NCI-H82 treated with DMSO at 0.1 percent for 48 hours (cell line): ENCODE data around the gene CNOT6.

Source experiments
- DNase-seq: peaks from one replicate; lab custom pipeline; 2025; ENCODE audit not compliant: unreplicated experiment; lab: John Stamatoyannopoulos, UW

CNOT6 gene

DNA sequence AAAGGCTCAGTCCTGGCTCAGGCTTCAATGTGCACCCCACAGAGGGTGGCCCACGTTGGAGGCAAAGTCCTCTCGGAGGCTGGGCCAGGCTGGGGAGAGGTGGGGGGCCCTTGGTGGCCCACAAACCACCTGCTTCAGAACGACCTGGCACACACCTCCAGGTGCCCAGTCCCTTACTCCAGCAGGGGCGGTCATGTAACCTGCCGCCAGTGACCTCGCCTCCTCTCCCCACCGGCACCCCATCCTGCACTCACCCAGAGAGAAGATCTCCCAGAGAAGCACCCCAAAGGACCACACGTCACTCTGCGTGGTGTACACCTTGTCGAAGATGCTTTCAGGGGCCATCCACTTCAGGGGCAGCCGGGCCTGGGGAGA, 119.6 kb downstream of the CNOT6 start:
- DNase-seq, result no peak

DNA sequence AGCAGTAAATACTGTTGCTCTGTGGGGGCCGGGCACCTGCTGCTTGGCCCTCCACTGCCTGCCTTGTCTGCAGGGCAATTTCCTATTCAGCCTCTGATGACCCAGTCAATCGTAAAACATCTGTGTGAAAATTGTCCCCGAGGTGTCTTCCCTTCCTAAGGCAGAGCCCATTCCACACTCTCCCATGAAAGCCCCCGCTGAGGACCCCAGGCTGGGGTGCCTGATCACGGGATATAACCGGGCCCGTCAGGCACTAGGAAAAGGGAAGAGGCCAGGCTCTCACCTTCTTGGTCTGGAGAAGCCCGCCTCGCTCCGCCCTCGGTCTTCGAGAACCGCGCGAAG, 124.3 kb downstream of the CNOT6 start:
- no peak for DNase-seq

DNA sequence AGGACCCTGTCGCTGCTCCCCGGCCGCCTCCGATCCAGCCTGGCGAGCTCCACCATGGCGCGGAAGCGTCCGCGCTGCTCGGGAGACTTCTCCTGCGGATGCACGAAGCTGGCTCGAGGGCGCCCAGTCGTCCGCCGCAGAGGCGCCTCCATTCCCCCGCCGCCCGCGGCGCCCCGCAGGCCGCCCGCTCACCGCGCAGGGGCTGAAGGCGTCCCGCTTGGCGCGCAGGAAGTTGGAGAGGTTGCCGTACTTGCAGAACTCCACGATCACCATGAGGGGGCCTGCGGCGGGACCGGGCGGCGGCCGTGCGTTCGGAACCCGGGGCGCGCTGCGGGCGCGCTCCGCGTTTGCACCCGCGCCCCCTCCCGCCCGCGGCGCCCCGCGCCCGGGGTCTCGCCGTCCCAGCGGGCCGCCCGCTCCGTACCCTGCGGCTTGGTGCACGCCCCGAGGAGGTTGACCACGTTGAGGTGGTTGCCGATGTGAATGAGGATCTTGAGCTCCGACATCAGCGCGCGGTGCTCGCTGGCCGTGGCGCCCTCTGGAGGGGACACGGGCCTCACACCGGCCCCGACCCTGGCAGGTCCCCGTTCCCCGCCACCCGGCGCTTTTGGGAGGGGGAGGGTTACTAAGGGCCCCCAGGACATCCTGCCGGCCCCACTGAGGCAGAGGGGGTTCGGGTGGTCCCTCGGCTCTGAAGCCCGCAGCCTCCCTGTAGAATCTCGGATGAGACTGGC, 124.8 kb downstream of the CNOT6 start:
- DNase-seq, result peak; percentile 3

DNA sequence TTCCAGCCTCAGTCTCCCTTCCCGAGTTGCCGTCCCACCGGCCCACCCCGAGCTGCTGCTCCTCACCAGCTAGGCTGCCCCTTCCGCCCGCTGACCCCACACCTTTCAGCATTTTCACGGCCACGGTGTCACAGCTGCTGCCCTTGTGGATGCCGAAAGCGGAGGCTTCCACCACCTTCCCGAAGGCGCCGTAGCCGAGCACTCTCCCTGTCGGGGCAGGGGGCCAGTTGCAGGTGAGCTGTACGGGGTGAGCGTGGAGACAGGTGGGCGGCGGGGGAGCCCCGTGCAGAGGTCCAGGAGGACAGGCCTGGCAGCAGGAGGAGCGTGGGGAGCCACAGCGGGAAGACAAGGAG, 125.4 kb downstream of the CNOT6 start:
- no peak for DNase-seq

DNA sequence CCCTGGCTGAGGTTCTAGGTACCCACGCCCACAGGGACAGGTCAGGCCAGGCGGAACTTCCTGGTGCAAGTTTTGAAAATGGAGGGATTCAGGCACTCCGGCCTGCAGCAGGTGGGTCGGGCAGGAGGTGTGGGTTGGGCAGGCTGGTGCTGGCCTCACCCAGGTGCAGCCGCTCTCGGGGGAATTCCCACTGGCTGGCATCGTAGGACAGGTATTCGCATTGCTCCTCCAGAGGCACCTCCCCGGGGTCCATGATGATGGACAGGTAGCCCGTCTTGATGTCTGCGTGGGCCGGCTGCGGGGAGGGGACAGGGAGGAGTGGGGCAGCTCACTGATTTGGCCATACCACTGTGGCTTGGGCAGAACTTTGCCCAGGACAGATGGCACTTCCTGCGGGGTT, 125.8 kb downstream of the CNOT6 start:
- DNase-seq, result no peak

DNA sequence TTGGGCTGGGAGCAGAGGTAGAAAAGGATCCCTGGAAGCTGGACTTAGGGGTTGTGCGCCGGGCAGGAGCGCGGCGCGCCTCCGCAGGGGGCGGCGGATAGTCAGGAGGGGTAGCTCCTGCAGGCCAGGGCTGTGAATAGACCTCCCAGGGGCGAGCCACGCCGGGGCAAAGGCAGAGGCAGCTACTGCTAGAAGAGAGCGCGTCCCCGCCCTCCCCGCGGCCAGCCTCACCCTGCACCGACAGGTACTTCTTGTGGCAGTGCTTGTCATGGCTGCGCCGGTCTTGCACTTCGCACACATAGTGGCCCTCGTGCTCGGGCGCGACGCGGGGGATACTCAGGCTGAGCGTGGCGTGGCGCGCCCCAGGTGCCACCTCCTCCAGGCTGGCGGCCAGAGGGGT, 127.1 kb downstream of the CNOT6 start:
- no peak for DNase-seq

DNA sequence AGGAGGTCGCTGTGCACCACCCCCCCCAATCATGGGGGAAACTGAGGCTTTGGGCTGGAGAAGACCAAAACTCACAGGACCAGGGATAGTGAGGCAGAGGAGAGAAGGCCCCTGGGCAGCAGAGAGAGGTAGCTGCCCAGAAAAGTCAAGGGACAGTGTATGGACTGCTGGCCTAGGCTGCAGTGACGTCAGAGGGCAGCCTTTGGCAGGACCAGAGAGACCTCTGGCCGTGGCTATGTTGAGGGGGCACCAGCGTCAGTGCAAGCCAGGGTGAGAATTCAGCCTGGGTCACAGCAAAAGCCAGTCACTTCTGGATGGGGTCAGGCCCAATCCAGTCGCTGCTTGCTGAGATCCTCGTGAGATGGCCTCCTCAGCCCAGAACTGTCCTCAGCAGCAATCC, 128.7 kb downstream of the CNOT6 start:
- no peak for DNase-seq

DNA sequence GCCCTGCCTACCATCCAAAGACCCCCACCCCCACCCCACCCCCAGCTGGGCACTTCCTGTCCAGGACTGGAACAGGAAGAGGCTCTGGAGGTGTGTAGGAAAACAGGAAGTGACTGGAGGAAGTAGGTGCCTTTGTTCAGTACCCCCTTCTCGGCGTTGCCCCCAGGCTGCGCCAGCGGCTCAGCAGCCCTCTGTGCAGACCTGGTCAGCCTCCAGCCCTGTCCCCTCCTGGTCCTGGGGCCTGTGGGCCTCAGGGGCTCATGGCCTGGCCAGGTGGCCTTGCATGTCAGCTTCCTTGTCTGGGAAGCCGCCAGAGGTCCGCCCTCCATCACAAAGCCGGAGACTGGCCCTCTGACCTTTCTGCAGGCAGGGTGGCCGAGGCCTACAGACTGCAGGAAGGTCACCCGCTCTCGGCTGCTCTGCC, 129.2 kb downstream of the CNOT6 start:
- DNase-seq, result no peak

DNA sequence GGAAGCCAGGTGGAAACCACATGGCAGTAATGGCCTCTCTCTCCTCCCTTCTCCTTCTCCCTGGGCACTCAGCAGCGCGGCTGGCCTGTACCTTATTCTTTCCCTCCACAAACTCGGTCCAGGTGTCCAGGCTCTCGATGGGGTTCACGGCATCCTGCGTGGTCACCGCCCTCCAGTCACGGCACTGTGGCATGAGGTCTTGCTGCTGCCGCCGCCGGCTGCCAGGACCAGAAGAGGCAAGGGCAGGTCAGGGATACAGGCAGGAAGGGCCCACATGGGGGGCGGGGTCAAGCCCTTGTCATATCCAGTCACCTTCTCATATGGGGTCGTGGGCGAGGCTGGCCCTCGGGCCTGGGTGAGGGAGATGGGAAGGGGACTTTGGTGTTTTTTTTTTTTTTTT, 129.7 kb downstream of the CNOT6 start:
- no peak for DNase-seq

DNA sequence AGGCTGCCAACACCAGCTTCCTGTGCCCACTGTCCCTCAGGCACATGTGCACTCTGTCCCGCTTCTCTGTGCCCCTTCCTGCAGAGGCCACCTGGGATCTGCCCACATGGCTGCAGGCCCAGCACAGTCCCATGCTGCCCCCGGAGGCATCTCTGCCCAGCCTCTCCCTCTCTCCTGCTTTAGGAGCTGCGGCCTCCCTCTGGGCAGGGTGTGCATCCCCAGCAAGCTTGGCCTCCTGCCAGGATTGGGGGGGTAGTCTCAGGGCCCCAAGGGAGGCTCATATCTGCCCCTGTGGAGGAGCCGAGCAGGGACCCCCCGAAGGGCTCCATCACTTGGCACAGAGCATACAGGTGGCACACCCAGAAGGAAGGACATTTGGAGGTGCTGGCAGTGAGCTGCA, 130.4 kb downstream of the CNOT6 start:
- DNase-seq, result no peak

DNA sequence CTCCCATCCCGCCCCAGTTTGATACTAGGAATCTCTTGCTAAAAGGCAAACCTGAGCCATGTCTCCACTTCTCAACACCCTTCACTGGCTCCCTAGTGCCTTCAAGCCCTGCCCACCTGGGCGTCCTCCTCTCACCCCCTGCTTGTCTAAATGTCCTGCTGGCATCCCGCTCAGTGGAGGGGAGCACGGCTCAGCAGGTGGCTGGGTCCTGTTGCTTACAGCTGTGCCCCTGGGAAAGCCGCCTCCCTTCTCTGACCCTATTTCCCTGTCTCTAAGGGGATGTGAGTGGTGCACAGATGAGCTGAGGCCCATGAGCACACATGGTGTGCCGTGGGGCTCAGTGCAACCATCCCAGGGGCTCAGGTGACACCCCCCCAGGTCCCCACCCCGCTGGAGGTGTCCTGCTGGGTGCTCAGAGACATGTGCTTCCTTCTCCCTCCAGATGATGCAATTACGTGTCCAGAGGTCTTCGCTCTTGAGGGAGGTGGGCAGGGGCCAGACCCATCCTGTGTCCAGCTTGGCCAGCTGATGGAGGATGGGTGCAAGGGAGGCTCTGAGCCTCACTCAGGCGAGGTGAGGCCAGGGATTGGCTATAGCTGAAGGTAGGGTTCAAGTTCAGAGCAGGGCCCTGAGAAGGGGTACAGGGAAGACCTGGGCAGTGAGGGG, 131.1 kb downstream of the CNOT6 start:
- DNase-seq, result no peak

DNA sequence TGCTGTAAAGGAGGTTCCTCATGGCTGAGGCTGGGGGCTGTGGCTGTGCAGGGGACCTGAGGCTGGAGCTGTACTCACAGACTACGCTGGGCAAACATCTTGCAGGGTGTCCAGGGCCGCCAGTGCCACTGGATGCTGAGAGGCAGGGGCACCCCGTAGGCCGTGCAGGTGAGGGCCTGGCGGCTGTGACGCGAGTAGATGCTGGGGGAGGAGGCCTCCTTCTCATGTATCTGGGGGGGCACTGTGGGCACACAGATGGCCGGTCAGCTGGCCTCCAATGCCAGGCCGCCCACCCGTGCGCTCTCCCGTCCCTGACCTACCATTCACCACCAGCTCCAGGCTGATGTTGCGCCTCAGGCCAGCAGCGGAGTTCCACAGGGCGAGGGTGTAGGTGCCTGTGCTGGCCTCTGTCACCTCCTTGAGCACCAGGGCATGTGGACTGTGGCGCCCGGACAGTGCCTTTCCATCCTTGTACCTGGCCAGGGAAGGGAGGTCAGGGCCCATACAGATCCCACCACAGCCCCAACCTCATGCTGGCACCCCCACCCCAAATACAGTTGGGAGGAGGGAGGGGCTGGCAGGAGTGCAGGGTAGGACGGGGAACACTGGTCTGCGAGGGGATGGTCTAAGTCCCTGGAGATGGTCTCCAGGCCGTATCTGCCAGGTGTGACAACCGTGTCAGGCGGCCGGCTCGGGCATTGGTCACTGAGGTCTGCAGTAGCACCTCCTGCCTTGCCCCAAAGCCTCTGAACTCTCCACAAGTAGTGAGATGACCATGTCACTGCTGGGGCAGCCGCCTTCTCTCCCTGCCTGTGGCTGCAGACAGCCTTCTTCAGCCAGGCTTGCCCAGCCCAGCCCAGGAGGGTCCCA, 131.8 kb downstream of the CNOT6 start:
- DNase-seq, result no peak

DNA sequence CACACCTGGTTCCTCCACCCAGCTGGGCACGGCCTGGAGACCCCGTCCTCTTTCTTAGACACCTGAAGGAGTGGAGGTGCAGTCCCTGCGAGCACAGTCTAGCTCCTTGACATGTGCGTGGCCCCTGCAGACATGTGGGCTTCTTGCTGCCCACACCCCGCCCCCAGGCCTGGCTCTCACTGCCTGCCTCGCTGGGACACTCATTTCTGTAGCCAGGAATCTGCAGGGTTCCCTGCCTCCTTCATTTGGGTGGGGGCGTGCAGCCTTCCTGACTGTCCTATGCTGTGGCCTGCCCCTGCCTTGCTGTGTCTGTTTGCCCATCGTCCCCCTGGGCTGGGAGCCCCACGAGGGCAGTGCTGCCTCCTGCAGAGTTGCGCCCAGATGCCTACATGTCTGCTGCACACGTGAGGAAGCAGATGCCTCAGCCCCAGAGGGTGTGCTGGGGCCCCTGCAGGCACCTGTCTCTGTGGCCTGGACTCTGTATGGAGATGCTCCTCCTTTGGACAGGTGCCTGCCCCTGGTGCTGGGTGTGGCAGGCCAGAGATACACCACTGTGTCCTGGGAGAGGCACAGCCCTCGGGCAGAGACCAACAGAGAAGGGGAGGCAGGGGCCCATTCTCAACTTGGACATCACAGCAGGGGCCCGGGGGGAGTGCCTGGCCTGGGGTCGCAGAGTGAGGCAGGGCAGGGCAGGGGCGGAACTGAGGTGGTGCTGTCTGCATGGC, 132.6 kb downstream of the CNOT6 start:
- DNase-seq, result no peak

DNA sequence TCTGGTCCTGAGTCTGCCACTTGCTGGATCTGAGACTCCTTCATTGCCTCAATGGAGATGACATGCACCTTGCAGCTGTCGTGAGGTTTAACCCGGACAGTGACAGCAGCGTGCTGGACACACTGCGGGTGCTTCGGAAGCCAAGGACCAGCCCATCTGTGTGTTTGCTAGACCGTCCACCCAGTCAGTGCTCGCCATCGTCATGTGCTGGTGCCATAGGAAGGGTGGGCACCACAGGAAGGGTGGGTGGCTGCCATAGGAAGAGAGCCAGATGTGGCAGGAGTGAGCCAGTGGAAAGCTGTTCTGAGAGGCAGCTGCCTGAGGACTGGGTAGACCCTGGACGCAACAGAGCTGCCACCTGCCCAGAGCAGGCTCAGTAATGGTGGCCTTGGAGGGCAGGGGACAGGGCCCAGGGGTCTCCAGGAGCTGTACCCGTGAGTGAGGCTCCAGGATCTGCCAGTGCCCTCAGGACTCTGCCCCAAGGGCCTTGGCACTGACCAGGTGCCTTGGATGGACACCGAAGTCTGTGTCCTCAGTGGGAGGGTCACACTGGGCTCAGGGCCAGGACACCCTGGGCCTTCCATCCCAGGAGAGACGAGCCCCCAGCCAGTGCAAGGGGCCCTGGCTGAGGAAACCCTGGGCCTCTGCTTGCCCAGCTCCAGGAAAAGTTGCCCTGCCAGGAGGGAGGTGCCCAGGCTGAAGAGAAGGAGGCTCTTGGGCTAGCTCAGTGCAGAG, 133.4 kb downstream of the CNOT6 start:
- DNase-seq, result no peak
